Transverse colon (tissue), 4 donors: ENCODE results near the gene RAC2. TPM values are rescaled to one million over a fixed set of nuclear protein-coding genes. Genes with fewer than 3 reads are reported as not detected.

Experiments used
- DNase-seq: peaks from one replicate; pipeline ENCODE4 v3.0.0-alpha.2; 2019
- H3K27ac ChIP-seq, 4 donors: fragments of 200-600 bp; sonication (generic); 2 replicates each; pipeline ENCODE4 v1.5.1; 2016 to 2018; ENCODE audit warnings: inconsistent platforms in 4 of 4
- H3K27me3 ChIP-seq: fragments of 200-600 bp; sonication (generic); 2 replicates; pipeline ENCODE4 v1.5.1; 2017; ENCODE audit warnings: inconsistent platforms
- H3K36me3 ChIP-seq, 4 donors: fragments of 200-600 bp; sonication (generic); 2 replicates each; pipeline ENCODE4 v1.5.1; 2017 to 2019; ENCODE audit warnings: inconsistent platforms in 4 of 4
- H3K4me1 ChIP-seq, 4 donors: fragments of 200-600 bp; sonication (generic); 2 replicates each; pipeline ENCODE4 v1.5.1; 2017 to 2020; ENCODE audit warnings: inconsistent platforms in 4 of 4
- H3K4me3 ChIP-seq, 4 donors: fragments of 200-600 bp; sonication (generic); 1 replicate in 1 of 4; 2 replicates in 3 of 4; pipeline versions ENCODE4 v1.5.1 to v1.6.1; 2017 to 2019; ENCODE audit warnings: inconsistent platforms in 4 of 4
- H3K9me3 ChIP-seq, 2 donors: fragments of 200-600 bp; sonication (generic); 2 replicates each; pipeline ENCODE4 v1.5.1; 2017 to 2019; ENCODE audit warnings: inconsistent platforms in 2 of 2
- CTCF ChIP-seq, 5 experiments: fragments of 200-600 bp in 3 of 5; fragments of 450-650 bp in 2 of 5; sonication (generic) in 3 of 5; IDR thresholded peaks; 1 replicate in 2 of 5; 2 replicates in 3 of 5; pipeline ENCODE4 v1.5.1; 2016 to 2017; ENCODE audit warnings: antibody characterized with exemption in 5 of 5, inconsistent platforms in 3 of 5, mild to moderate bottlenecking in 2 of 5, moderate library complexity in 1 of 5
- EP300 ChIP-seq: sonication (generic); formaldehyde crosslinking; IDR thresholded peaks from one replicate; pipeline ENCODE4 v1.6.1; 2017; ENCODE audit warnings: antibody characterized with exemption, low read depth
- POLR2A ChIP-seq: fragments of 450-650 bp; IDR thresholded peaks from one replicate; pipeline ENCODE4 v1.6.1; 2016; ENCODE audit warnings: antibody characterized with exemption, mild to moderate bottlenecking, moderate library complexity
- POLR2AphosphoS5 ChIP-seq, 3 donors: sonication (generic); formaldehyde crosslinking; IDR thresholded peaks; one replicate each; pipeline ENCODE4 v1.6.1; 2016; ENCODE audit warnings: antibody characterized with exemption in 3 of 3
- WGBS, 2 donors: methylation state at CpG; one replicate each; pipeline ENCODE4 v1.1.5; 2018; ENCODE audit warnings: low coverage in 1 of 2; 5-methylcytosine and 5-hydroxymethylcytosine counted together
- in situ Hi-C, 4 donors: fragments of 200-750 bp; cut with MboI; loops; one replicate each; pipeline versions ENCODE4 v1.15.0 to v1.15.1; 2017; ENCODE audit warnings: low sequenced_read_pairs in 3 of 4, low pct_ligation_motif_present in 1 of 4, low pct_unique_long_range_greater_than_20kb in 1 of 4
- intact Hi-C: fragments of 100-400 bp; cut with DNase I; formaldehyde crosslinking; loops from one replicate; pipeline ENCODE4 v1.15.1; 2023; ENCODE audit warnings: low total_unique reads
- total RNA-seq, 4 donors: library from RNA; depleted of rRNA; stranded (reverse); fragments of >200 nt; gene quantifications; one replicate each; pipeline ENCODE4 v1.1.0, GENCODE V29; 2016

The RAC2 gene
- total RNA-seq, 4 donors from 2014 or later, result 5.2 to 36.3 (median 24.0) TPM

GRCh38 chr22:37242395-37242918, 1.6 kb downstream of the RAC2 start:
- intact Hi-C loops (no loop called here), in situ Hi-C loops (no loop called here)
- H3K9me3 ChIP-seq, result no peaks in the 10 kb centered on the region
- peak; percentile 82 for DNase-seq
- no peaks in the 10 kb centered on the region for H3K36me3 ChIP-seq
- peak overlapping the region; percentile 74 to 77 (median 76) for H3K27ac ChIP-seq
- peaks cover 0 to 17% (median 8%) of the 10 kb centered on the region in 4 donors for H3K4me1 ChIP-seq
- H3K4me3 ChIP-seq, result peak overlapping the region in 3 of 4 donors; percentile 36 to 50 (median 38)
- H3K27me3 ChIP-seq, result no peaks in the 10 kb centered on the region
- TF ChIP-seq POLR2A (no peak), POLR2AphosphoS5 (IDR thresholded peaks at IDR 0.05) (peak in 1 of 3 donors; percentile 45)
- WGBS, 2 donors, result 58% methylated on average over 4 to 16 of the region's 16 CpGs

- no peaks in the 10 kb centered on the region for H3K9me3 ChIP-seq
- H3K36me3 ChIP-seq, result no peaks in the 10 kb centered on the region
- in situ Hi-C loops, result no loop called here
- H3K27ac ChIP-seq, result peak overlapping the region; percentile 64 to 76 (median 72)
- intact Hi-C loops, result no loop called here
- H3K4me3 ChIP-seq, result peak overlapping the region in 1 of 4 donors; percentile 25
- no peaks in the 10 kb centered on the region for H3K27me3 ChIP-seq
- DNase-seq, result peak; percentile 37
- TF ChIP-seq EP300 (no peak), POLR2A (no peak), CTCF (IDR thresholded peaks at IDR 0.05) (no peak), POLR2AphosphoS5 (IDR thresholded peaks at IDR 0.05) (no peak)
- peaks cover 0 to 17% (median 8%) of the 10 kb centered on the region in 4 donors for H3K4me1 ChIP-seq
- WGBS, 2 donors, result 48 to 77% methylated on average over 5 to 19 of the region's 19 CpGs
Measured at GRCh38 chr22:37241351-37242142, 2.5 kb downstream of the RAC2 start.

GRCh38 chr22:37240941-37241320, 3.1 kb downstream of the RAC2 start:
- TF ChIP-seq POLR2A (no peak), POLR2AphosphoS5 (IDR thresholded peaks at IDR 0.05) (no peak), CTCF (IDR thresholded peaks at IDR 0.05) (no peak), EP300 (no peak)
- in situ Hi-C loops (no loop called here), intact Hi-C loops (no loop called here)
- peak overlapping the region; percentile 64 to 76 (median 72) for H3K27ac ChIP-seq
- no peaks in the 10 kb centered on the region for H3K27me3 ChIP-seq
- H3K4me3 ChIP-seq, result no peak overlapping the region
- H3K4me1 ChIP-seq, result peaks cover 0 to 17% (median 8%) of the 10 kb centered on the region in 4 donors
- no peak for DNase-seq
- H3K9me3 ChIP-seq, result no peaks in the 10 kb centered on the region
- H3K36me3 ChIP-seq, result no peaks in the 10 kb centered on the region
- WGBS, 2 donors, result 91% methylated on average over 7 of the region's 7 CpGs; no CpG with 5 or more reads in 1 of the 2 donors

- TF ChIP-seq POLR2A (no peak), POLR2AphosphoS5 (IDR thresholded peaks at IDR 0.05) (no peak), EP300 (no peak), CTCF (IDR thresholded peaks at IDR 0.05) (no peak)
- no peak overlapping the region for H3K4me3 ChIP-seq
- peak; percentile 5 for DNase-seq
- WGBS, 2 donors, result 86 to 94% methylated on average over 4 to 10 of the region's 11 CpGs
- H3K27me3 ChIP-seq, result no peaks in the 10 kb centered on the region
- no peaks in the 10 kb centered on the region for H3K36me3 ChIP-seq
- peaks cover 0 to 17% (median 8%) of the 10 kb centered on the region in 4 donors for H3K4me1 ChIP-seq
- no peaks in the 10 kb centered on the region for H3K9me3 ChIP-seq
- H3K27ac ChIP-seq, result peak overlapping the region in 2 of 4 donors; percentile 70 to 74
- intact Hi-C loops (no loop called here), in situ Hi-C loops (no loop called here)
Measured at GRCh38 chr22:37240240-37240940, 3.7 kb downstream of the RAC2 start.
